Skeletal muscle satellite cell (primary cell): ENCODE measurements around the gene TBX5.

ENCODE experiments used
- H3K27me3 ChIP-seq: 2 replicates; pipeline ENCODE4 v1.7.0; 2013; ENCODE audit warnings: low read length; ENCODE audit not compliant: control insufficient read depth, insufficient read depth
- H3K36me3 ChIP-seq: 2 replicates; pipeline ENCODE4 v1.7.0; 2013; ENCODE audit warnings: mild to moderate bottlenecking, control low read depth, low read length; ENCODE audit not compliant: insufficient read depth
- H3K4me1 ChIP-seq: 2 replicates; pipeline ENCODE4 v1.7.0; 2013; ENCODE audit warnings: low read length; ENCODE audit not compliant: control insufficient read depth, insufficient read depth
- H3K4me2 ChIP-seq: 2 replicates; pipeline ENCODE4 v1.7.0; 2013; ENCODE audit warnings: mild to moderate bottlenecking, low read length
- H3K4me3 ChIP-seq: 2 replicates; pipeline ENCODE4 v1.7.0; 2013; ENCODE audit warnings: low read length
- H3K9ac ChIP-seq: 2 replicates; pipeline ENCODE4 v1.7.0; 2013; ENCODE audit warnings: mild to moderate bottlenecking, low read depth, low read length, moderate library complexity
- H3K9me3 ChIP-seq: replicated peaks from 2 replicates; pipeline ENCODE4 v1.7.0; 2013; ENCODE audit warnings: mild to moderate bottlenecking, control low read depth, low read length

TBX5 gene

GRCh38 chr12:114306646-114307045, 99.3 kb downstream of the TBX5 start:
- H3K4me2 ChIP-seq, result no peak overlapping the region
- H3K9me3 ChIP-seq, result peaks cover 3% of the 10 kb centered on the region
- no peaks in the 10 kb centered on the region for H3K36me3 ChIP-seq
- no peaks in the 10 kb centered on the region for H3K27me3 ChIP-seq
- no peak overlapping the region for H3K9ac ChIP-seq
- H3K4me3 ChIP-seq, result no peak overlapping the region
- H3K4me1 ChIP-seq, result no peaks in the 10 kb centered on the region

- Histone ChIP-seq H3K4me2 (no peak overlapping the region), H3K9me3 (no peaks in the 10 kb centered on the region), H3K4me1 (no peaks in the 10 kb centered on the region), H3K4me3 (no peak overlapping the region), H3K36me3 (no peaks in the 10 kb centered on the region), H3K9ac (no peak overlapping the region), H3K27me3 (no peaks in the 10 kb centered on the region)
These were observed 100.5 kb downstream of the TBX5 start for GRCh38 chr12:114305446-114305845.
